ENCODE measurements around the gene C1orf159. TPM values are rescaled to one million over a fixed set of nuclear protein-coding genes. Genes with fewer than 3 reads are reported as not detected.

The C1orf159 gene
- total and polyA plus RNA-seq, 10 of the 15 experiments (the other 5 are each of a cell fraction or from before 2014, with no cell fraction given): 0.11 to 23.4 (median 8.0) TPM

GRCh38 chr1:1058921-1059493, 56.9 kb downstream of the C1orf159 start (continued):
- TF ChIP-seq REST (IDR thresholded peaks at IDR 0.05; ENCODE audit: low read depth, low read length): no peak
- no peak for TF ChIP-seq CUX1 (IDR thresholded peaks at IDR 0.05; ENCODE audit: insufficient replicate concordance, low read depth, low read length)
- no peak for TF ChIP-seq PBX3 (IDR thresholded peaks at IDR 0.05; ENCODE audit: insufficient replicate concordance, low read depth, low read length)
- no peak for TF ChIP-seq CBX3 (IDR thresholded peaks at IDR 0.05; ENCODE audit: borderline replicate concordance, low read depth)

All from GM12878 (cell line).